Osteoblast (primary cell): Measurements from ENCODE around the gene SCN8A. TPM values are rescaled to one million over a fixed set of nuclear protein-coding genes. Genes with fewer than 3 reads are reported as not detected.

Source experiments
- DNase-seq: peaks from one replicate; pipeline ENCODE4 v3.0.0; 2011; ENCODE audit warnings: low spot score, mixed read lengths; ENCODE audit not compliant: insufficient read length; ENCODE audit errors: missing footprints
- H2AFZ ChIP-seq: 2 replicates; pipeline ENCODE4 v1.6.0; 2011; ENCODE audit warnings: mild to moderate bottlenecking, low read length
- H3K27ac ChIP-seq: 2 replicates; pipeline ENCODE4 v1.5.1; 2011; ENCODE audit warnings: mild to moderate bottlenecking, low read depth, low read length, moderate library complexity
- H3K27me3 ChIP-seq: 2 replicates; pipeline ENCODE4 v1.6.0; 2012; ENCODE audit warnings: mild to moderate bottlenecking, control low read depth, inconsistent platforms, low read length, moderate library complexity; ENCODE audit not compliant: insufficient read depth
- H3K36me3 ChIP-seq: 2 replicates; pipeline ENCODE4 v1.5.1; 2011; ENCODE audit warnings: mild to moderate bottlenecking, low read length, control low read depth, moderate library complexity; ENCODE audit not compliant: insufficient read depth
- H3K4me1 ChIP-seq: 2 replicates; pipeline ENCODE4 v1.5.1; 2011; ENCODE audit warnings: mild to moderate bottlenecking, low read length, control low read depth, moderate library complexity; ENCODE audit not compliant: insufficient read depth
- H3K4me2 ChIP-seq: 2 replicates; pipeline ENCODE4 v1.6.0; 2011; ENCODE audit warnings: mild to moderate bottlenecking, low read length; ENCODE audit not compliant: insufficient read depth
- H3K4me3 ChIP-seq: fragments of 200-600 bp; sonication (generic); 3 replicates; pipeline ENCODE4 v1.5.1; 2012; ENCODE audit warnings: mild to moderate bottlenecking, low read length, inconsistent platforms; ENCODE audit not compliant: insufficient read depth
- H3K79me2 ChIP-seq: 2 replicates; pipeline ENCODE4 v1.6.0; 2012; ENCODE audit warnings: mild to moderate bottlenecking, low read length, control low read depth, inconsistent platforms; ENCODE audit not compliant: insufficient read depth
- H3K9me3 ChIP-seq: 2 replicates; pipeline ENCODE4 v1.5.1; 2011; ENCODE audit warnings: low read depth, low read length, control low read depth
- H4K20me1 ChIP-seq: 2 replicates; pipeline ENCODE4 v1.6.0; 2012; ENCODE audit warnings: mild to moderate bottlenecking, low read length, control low read depth; ENCODE audit not compliant: insufficient read depth
- total RNA-seq: library from RNA; depleted of rRNA; stranded (reverse); fragments of >200 nt; gene quantifications from 2 replicates; pipeline ENCODE4 v1.2.3, GENCODE V29; 2012
- TF ChIP-seq, protein P1 (sequence below): IDR thresholded peaks from 2 replicates; pipeline ENCODE4 v1.5.1; 2011; ENCODE audit warnings: mild to moderate bottlenecking, low read depth, low read length, moderate library complexity; ENCODE audit errors: extremely low read depth

The SCN8A gene
- total RNA-seq, 1 donor: 26.4 TPM

- H3K27ac ChIP-seq: peak overlapping the region; percentile 69
- DNase-seq: peak; percentile 91
- no peaks in the 10 kb centered on the region for H3K9me3 ChIP-seq
- no peaks in the 10 kb centered on the region for H3K27me3 ChIP-seq
- H3K4me2 ChIP-seq: peak overlapping the region; percentile 75
- peaks cover 2% of the 10 kb centered on the region for H4K20me1 ChIP-seq
- TF ChIP-seq, protein P1, sequence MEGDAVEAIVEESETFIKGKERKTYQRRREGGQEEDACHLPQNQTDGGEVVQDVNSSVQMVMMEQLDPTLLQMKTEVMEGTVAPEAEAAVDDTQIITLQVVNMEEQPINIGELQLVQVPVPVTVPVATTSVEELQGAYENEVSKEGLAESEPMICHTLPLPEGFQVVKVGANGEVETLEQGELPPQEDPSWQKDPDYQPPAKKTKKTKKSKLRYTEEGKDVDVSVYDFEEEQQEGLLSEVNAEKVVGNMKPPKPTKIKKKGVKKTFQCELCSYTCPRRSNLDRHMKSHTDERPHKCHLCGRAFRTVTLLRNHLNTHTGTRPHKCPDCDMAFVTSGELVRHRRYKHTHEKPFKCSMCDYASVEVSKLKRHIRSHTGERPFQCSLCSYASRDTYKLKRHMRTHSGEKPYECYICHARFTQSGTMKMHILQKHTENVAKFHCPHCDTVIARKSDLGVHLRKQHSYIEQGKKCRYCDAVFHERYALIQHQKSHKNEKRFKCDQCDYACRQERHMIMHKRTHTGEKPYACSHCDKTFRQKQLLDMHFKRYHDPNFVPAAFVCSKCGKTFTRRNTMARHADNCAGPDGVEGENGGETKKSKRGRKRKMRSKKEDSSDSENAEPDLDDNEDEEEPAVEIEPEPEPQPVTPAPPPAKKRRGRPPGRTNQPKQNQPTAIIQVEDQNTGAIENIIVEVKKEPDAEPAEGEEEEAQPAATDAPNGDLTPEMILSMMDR: no peak
- peak overlapping the region; percentile 69 for H3K4me3 ChIP-seq
- H3K36me3 ChIP-seq: no peaks in the 10 kb centered on the region
- no peaks in the 10 kb centered on the region for H3K79me2 ChIP-seq
- H2AFZ ChIP-seq: peak overlapping the region; percentile 62
- peaks cover 30% of the 10 kb centered on the region for H3K4me1 ChIP-seq
Measured at GRCh38 chr12:51819736-51820525, 228.9 kb downstream of the SCN8A start.

GRCh38 chr12:51820526-51821439, 229.8 kb downstream of the SCN8A start:
- H3K36me3 ChIP-seq: no peaks in the 10 kb centered on the region
- H3K9me3 ChIP-seq: no peaks in the 10 kb centered on the region
- H3K79me2 ChIP-seq: no peaks in the 10 kb centered on the region
- H3K27me3 ChIP-seq: no peaks in the 10 kb centered on the region
- peak; percentile 98 for DNase-seq
- peaks cover 26% of the 10 kb centered on the region for H3K4me1 ChIP-seq
- H4K20me1 ChIP-seq: peaks cover 2% of the 10 kb centered on the region
- peak overlapping the region; percentile 75 for H3K4me2 ChIP-seq
- peak overlapping the region; percentile 62 for H2AFZ ChIP-seq
- TF ChIP-seq, protein P1: no peak
- H3K4me3 ChIP-seq: peak overlapping the region; percentile 69
- peak overlapping the region; percentile 69 for H3K27ac ChIP-seq

GRCh38 chr12:51821440-51822260, 230.6 kb downstream of the SCN8A start:
- Histone ChIP-seq H3K4me3 (peak overlapping the region; percentile 69), H2AFZ (peak overlapping the region; percentile 56), H3K27me3 (no peaks in the 10 kb centered on the region), H4K20me1 (peaks cover 2% of the 10 kb centered on the region), H3K27ac (no peak overlapping the region), H3K9me3 (no peaks in the 10 kb centered on the region), H3K4me2 (peak overlapping the region; percentile 75), H3K4me1 (peaks cover 26% of the 10 kb centered on the region), H3K36me3 (no peaks in the 10 kb centered on the region), H3K79me2 (no peaks in the 10 kb centered on the region)
- peak; percentile 46 for DNase-seq
- TF ChIP-seq, protein P1: no peak
